OCI-M2 (cell line): ENCODE data around the gene RAB3GAP2.
"Not testable (repeated sequence)": the region's sequence is repeated elsewhere in the genome, so short reads cannot be mapped to it uniquely, and the experiment has no call there.

ENCODE experiments used
- DNase-seq: peaks from one replicate; lab custom pipeline; 2025; ENCODE audit not compliant: unreplicated experiment; lab: John Stamatoyannopoulos, UW

RAB3GAP2 gene, protein sequence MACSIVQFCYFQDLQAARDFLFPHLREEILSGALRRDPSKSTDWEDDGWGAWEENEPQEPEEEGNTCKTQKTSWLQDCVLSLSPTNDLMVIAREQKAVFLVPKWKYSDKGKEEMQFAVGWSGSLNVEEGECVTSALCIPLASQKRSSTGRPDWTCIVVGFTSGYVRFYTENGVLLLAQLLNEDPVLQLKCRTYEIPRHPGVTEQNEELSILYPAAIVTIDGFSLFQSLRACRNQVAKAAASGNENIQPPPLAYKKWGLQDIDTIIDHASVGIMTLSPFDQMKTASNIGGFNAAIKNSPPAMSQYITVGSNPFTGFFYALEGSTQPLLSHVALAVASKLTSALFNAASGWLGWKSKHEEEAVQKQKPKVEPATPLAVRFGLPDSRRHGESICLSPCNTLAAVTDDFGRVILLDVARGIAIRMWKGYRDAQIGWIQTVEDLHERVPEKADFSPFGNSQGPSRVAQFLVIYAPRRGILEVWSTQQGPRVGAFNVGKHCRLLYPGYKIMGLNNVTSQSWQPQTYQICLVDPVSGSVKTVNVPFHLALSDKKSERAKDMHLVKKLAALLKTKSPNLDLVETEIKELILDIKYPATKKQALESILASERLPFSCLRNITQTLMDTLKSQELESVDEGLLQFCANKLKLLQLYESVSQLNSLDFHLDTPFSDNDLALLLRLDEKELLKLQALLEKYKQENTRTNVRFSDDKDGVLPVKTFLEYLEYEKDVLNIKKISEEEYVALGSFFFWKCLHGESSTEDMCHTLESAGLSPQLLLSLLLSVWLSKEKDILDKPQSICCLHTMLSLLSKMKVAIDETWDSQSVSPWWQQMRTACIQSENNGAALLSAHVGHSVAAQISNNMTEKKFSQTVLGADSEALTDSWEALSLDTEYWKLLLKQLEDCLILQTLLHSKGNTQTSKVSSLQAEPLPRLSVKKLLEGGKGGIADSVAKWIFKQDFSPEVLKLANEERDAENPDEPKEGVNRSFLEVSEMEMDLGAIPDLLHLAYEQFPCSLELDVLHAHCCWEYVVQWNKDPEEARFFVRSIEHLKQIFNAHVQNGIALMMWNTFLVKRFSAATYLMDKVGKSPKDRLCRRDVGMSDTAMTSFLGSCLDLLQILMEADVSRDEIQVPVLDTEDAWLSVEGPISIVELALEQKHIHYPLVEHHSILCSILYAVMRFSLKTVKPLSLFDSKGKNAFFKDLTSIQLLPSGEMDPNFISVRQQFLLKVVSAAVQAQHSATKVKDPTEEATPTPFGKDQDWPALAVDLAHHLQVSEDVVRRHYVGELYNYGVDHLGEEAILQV (N-terminal part only)

DNA sequence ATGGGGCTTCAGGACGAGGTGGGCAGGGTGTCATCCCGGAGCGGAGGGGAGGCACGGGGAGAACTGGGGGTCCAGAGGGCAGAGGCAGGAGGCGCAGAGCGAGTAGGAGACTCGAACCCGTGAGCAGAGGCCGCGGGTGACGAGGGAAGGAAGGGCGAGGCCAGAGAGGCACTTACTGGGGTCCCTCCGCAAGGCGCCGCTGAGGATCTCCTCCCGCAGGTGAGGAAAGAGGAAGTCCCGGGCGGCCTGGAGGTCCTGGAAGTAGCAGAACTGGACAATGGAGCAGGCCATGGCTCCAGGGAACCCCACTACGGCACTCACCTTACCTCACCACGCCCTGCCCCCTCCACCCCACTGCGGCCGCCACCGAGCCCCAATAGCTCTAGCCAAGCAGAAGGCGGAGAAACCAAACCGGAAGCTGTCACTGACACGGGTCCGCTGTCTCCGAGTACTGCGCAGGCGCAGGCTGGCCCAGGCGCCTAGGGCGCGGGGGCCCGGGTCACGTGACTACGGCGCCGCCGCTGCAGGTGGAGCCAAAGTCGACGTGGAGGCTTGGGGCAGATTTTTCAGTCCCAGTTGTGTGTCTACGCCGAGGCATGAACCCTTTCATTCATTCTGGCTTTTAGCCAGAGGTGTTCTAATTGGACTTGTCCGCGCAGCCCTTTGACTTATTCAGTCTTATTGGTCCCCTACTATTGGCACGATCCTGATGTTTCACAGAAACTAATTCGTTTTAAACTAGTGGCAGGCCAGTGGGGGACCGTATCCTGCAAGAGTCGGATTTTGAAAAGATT, at the start of gene RAB3GAP2:
TSS of gene RAB3GAP2 (minus strand) at position 407 of the 794 bp plus-strand sequence. CDS start at position 291, 116 bp downstream.
- DNase-seq, result peak; percentile 48

DNA sequence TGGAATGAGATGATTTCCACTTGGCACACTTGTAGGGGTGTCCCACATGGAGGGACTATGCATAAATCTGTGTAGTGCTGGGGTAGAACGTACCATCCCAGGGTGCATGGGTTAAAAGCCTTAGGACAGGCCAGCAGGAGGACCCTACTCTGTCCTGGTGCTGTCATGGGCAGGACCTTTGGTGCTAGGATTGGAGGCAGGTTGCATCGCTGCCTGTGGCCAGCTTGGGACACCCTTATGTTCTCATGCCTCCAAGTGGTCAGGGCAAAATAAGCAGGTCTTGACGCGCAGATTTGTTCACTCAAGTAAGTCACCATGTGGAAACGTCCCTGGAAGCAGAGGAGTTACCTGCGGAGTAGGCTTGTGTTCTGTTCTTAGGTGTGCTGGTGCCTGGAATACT, 49.5 kb upstream of the RAB3GAP2 start:
- DNase-seq, result no peak

DNA sequence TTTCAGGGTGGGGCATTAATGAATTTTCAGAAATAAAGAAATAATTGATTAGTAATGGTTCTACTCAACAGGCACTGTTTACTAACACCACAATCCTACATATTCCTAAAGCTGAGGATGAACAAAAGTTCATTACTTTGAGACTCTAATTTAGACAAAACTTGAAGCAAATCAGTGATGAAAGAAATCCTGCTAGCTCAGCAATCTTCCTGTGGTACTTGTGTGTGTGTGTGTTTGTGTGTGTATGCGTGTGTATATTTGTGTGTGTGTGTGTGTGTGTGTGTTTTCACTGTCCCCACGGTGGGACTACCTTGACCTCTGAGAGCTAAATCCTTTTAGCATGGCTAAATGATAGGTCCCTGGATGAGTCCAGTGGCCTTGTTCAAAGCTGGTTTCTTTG, 48.5 kb upstream of the RAB3GAP2 start:
- no peak for DNase-seq

DNA sequence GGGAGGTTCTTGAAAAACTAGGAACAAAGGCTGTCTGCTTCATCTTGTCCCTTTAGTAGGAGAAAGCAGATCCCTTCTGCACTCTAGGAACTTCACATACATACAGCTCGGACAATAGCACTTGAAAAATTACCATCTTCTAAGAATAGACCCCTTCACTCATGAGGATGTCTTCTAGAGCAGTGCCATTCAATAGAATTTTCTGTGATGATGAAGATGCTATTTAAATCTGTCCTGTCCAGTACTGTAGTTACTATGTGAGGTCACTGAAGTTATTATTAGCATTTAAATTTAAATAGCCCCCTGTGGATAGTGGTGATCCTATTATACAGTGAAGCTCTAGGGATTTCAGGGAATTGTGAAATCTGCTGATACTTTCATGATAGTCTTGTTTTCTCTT, 46.4 kb upstream of the RAB3GAP2 start:
- DNase-seq, result no peak

DNA sequence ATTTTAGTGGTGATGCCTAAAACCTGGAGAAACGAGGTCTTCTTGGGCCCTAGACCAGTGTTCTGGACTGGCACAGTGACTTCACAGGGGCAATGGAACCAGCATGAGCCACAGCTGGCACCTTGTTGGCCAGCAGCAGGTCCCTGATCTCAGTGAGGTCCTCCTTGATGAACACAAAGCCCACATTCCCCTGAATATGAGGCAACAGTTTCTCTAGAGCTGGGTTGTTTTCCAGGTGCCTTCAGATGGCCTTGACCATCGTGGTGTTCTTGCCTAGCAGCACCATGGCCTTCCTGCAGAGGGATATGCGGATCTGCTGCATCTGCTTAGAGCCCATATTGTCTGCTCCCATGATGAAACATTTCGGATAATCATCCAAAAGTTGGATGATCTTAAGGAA, 44.9 kb upstream of the RAB3GAP2 start:
- DNase-seq, result no peak

DNA sequence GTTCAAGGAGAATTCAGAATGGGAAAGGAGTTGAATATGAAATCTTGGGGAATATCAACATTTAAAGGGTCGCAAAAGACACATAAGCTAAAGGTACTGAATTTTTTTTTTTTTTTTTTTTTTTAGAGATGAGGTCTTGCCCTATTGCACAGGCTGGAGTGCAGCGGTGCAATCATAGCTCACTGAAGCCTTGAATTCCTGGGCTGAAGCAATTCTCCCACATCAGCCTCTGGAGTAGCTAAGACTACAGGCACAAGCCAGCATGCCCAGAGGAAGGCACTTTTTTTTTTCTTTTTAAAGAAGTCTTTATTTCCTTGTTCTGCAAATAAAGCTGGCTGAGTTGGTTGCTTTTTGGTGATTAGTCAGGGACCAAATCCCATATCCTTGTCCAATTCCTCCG, 44.1 kb upstream of the RAB3GAP2 start:
- no peak for DNase-seq

DNA sequence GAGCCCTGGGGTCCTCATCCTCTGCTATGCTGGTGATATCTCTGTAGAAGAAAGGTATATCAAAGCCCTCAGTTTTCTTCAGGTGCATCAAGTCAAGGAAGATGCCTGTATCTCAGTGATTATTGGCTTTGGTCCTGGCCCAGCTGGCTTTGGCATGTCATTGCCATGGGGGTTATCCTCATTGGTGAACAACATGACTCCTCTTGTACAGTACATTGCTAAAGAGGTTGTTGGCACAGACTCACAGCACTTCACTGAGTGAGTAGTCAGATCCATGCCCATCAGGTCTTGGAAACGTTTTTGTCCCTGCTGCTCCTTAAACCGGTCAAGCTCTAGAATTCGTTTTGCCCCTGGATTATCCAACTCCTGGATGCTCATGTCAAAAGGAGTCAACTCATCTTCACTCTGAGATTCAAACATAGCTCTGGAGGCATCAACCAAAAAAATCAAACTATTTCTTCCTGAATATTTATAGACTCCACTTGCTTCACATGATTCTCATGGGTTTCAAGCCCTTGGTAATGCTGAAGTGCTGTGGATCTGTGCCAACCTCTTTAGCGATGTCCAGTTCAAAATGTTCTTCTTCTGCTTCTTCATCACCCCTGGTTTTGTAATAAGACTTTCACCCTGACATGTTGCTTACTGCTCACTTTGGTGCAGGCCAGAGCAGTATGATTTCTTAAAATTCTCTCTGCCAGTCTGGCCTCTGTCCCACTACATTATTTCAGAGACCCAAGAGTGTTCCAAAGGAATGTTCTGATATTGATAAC, 43.0 kb upstream of the RAB3GAP2 start:
- DNase-seq, result no peak

DNA sequence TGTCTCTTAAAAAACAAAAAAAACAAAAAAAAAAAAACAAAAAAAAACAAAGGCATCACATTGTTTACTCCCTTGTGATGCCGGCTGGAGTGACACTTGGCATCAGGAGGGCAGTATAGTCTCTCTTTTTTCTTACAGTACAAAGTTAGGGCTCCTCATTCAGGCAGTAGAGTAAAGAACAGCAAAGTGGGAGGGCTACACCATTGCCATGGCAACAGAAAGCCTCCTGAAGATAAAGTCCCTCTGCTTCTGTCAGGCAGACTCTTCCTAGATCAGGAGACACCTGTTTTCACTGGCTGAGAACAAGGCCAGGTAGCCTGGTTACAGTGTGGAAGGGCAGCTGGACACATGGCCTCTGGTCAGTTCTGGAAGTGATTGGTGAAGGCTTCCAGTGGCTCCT, 41.3 kb upstream of the RAB3GAP2 start:
- DNase-seq, result no peak

DNA sequence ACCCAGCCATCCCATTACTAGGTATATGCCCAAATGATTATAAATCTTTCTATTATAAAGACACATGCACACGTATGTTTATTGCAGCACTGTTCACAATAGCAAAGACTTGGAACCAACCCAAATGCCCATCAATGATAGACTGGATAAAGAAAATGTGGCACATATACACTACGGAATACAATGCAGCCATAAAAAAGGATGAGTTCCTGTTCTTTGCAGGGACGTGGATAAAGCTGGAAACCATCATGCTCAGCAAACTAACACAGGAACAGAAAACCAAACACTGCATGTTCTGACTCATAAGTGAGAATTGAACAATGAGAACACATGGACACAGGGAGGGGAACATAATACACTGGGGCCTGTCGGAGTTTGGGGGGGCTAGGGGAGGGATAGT, 37.9 kb upstream of the RAB3GAP2 start:
- DNase-seq, result not testable (repeated sequence)

DNA sequence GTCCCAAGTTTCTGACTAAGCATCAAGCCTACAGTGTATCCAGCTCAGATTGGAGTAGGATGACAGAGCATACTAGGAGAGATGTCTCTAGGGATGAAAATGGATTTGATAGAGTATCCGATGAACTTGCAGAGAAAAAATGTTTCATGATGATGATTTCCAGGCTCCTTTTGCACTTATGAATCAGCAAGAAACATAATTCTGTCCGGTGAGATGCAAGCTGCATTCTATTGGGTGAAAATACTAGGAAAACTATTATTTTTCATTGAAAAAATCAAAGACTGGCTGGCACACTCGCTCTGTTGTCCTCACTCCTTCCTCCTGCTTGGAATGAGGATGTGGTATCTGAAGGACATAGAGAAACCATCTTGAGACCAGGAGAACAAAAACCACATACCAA, 35.4 kb upstream of the RAB3GAP2 start:
- no peak for DNase-seq

DNA sequence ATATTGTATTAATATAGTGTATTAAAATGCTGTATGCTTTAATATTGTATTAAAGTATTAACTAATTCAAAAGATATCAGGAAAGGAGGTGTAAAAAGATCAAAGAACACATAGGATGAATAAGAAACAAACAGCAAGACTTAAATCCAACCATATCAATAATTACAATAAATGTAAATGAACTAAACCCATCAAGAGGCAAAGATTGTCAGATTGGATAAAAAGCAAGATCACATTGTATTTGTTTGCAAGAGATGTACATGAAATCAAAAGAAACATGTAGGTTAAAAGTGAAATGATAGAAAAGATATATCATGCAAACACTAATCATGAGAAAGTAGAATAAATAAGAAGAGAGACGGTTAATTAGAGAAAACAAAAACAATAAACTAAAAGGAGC, 34.1 kb upstream of the RAB3GAP2 start:
- no peak for DNase-seq

DNA sequence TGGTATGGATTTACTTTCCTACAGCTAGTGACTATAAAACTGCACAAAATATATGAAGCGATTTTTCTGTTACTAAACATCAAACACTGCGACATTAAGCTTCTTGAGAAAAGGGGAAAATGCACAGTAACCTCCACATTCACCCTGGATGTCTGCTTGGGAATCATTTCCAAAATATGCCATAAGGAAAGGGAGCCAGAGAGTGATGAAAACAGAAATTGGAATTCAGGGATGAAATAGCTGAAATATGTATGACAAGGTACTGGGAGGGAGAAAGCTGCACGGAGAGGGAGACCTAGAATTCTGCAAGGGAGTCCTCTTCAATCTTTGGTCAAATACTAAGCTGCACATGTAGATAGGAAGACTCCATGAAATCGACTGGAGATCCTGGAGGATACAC, 31.6 kb upstream of the RAB3GAP2 start:
- no peak for DNase-seq

DNA sequence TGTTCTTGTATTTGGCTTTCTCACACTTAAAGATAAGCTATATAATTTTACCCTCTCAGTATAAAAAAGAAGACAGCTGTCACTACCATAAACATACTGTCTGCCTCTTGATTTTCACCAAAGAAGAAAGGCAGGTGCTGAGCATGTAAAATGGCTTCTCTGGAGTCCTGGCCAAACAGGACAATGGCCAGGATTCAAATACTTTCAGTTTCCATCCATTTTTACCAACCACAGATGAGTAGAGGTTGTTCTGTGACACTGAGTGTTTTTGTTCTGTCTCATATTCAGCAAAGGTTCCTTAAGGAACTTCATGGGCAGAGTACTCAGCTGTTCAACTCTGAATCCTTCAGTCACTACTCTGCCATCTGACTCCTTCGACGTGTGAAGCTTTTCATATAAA, 29.4 kb upstream of the RAB3GAP2 start:
- no peak for DNase-seq

DNA sequence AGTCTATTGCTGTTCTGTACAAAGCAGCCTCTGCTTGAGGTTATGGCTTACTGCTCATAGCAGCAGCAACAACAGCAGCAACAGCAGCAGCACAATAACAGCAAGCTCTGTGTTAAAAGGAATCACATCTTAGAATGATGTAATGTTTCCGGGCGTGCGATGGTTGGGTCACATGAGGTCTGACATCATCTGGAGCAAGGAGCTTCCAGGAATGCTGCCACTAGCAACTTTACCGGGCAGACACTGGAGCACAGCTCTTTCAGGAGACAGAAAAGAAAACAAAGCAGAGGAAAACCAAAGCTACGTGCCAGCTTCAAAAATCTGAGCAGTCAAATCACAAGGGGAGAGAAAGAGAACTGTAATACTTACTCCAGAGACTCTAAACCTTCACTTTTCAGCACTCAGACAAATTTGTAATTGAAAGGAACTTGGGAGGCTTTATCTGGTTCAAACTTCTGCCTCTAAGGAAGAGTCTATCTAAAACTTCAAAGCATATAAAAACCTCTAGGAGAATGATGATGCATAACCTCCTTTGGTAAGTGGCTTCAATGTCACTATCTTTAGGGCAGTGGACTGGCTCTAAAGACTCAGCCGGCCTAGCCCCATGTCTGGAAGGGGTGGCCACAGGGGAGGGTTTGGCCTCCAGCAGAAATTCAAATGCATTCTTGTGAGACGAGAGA, 28.3 kb upstream of the RAB3GAP2 start:
- no peak for DNase-seq

DNA sequence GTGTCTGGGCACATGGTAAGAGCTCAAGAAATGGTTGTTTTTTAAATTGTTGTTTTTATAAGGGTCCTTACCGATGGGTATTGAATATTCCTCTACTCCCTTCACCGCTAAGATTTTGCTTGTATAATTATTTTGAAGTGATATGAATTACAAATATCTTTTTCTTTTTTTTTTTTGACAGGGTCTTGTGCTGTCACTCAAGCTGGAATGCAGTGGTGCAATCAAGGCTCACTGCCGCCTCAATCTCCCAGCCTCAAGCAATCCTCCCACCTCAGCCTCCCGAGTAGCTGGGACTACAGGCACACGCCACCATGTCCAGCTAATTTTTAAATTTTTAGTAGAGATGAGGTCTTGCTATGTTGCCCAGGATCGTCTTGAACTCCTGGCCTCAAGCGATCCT, 27.1 kb upstream of the RAB3GAP2 start:
- DNase-seq, result no peak

DNA sequence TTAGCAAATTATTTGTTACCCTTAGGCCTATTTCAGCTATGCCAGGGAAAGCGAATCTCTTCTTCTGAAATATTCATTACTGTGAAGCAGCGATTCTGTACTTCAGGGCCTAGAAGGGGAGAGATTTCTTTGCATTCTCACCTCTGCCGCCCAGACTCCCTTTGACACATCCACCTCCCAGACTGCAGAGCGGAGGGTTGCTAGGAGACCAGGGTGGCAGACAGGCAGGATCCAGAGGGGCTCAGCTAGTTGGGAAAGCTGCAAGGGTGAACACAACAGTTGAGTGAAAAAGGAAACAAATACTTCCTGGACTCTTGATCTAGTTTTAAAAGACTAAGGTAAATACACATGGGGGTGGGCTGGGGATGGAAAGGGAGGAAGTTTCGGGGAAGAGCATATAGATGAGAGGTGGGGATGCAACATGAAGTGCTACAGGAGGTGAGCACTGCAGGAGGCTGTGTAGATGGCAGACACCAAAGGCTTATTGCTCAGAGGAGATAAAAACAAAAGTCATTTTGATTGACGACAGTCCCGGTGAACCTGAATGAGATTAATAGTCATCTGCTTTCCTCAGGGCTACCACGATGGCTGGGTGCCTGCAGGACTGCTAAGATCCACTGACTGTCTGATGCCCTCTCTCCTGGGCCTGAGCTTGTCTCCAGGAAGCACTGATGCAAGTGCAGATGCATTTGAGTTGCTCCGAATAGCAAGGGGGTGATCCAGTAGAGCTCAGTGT, 26.4 kb upstream of the RAB3GAP2 start:
- DNase-seq, result no peak

DNA sequence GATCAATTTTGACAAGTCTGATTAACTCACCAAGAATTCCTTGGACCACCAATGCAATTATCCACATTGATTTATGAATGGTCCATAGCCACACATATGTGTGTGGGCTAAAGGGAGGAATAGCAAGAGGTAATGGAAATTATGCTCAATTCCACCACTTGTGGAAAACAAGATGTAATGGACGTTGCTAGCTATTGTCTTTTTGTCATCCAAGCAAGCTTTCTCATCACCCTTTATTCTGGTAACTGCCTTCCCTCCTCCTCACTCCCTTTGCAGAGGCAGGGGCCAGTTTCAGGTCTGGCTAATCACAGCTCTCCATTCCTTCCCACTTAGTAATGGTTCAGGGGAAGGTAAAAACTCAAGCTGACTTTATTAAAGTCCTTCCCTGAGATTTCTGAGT, 24.7 kb upstream of the RAB3GAP2 start:
- DNase-seq, result no peak

DNA sequence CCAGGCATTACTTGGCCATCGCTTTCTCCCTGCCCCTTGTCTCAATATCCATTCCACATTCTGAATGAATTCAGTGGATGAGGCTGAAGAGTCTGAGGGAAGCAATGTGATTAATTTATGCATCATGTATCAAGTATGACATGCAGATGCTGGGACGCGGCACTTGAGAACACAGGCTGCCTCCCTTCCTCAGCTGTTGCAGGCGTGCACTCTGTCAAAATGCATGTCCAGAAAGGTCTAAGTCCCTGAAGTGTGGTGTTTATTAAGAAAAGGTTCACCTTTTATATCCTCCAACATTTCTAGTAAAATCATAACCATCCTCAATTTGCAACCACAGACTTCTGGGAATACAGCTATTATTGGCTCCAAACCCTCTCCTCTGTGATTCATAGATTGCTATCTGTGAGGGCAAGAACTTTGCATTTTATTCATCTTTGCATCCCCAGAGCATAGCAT, 22.6 kb upstream of the RAB3GAP2 start:
- DNase-seq, result no peak
